RWPE1 (cell line): Measurements from ENCODE around the gene F11.

Experiments used
- CTCF ChIA-PET: fragments of 350-600 bp; sonication (Branson Sonifier 250); formaldehyde crosslinking; extraction: SDS; loops from one replicate; lab custom pipeline; 2021; lab: Yijun Ruan, JAX
- POLR2A ChIA-PET: fragments of 400-600 bp; formaldehyde crosslinking; extraction: SDS; loops from one replicate; lab custom pipeline; 2020; ENCODE audit warnings: antibody characterized with exemption; ENCODE audit not compliant: low non-redundant PET; lab: Yijun Ruan, JAX
- DNase-seq: peaks from one replicate; pipeline ENCODE4 v3.0.0; 2012; ENCODE audit warnings: low spot score
- H3K27ac ChIP-seq: fragments of 450-650 bp; 2 replicates; pipeline ENCODE4 v1.5.1; 2017
- TF ChIP-seq, protein P1 (sequence below): fragments of 450-650 bp; conservative IDR thresholded peaks from 2 replicates; pipeline ENCODE4 v1.5.1; 2017; ENCODE audit warnings: low read depth, mild to moderate bottlenecking

Gene F11

GRCh38 chr4:186227221-186227620, 38.8 kb upstream of the F11 start, which contains the start of gene KLKB1:
Gene KLKB1 (plus strand): TSS chr4:186227507. CDS start chr4:186228196, 689 bp downstream.
- TF ChIP-seq, protein P1, sequence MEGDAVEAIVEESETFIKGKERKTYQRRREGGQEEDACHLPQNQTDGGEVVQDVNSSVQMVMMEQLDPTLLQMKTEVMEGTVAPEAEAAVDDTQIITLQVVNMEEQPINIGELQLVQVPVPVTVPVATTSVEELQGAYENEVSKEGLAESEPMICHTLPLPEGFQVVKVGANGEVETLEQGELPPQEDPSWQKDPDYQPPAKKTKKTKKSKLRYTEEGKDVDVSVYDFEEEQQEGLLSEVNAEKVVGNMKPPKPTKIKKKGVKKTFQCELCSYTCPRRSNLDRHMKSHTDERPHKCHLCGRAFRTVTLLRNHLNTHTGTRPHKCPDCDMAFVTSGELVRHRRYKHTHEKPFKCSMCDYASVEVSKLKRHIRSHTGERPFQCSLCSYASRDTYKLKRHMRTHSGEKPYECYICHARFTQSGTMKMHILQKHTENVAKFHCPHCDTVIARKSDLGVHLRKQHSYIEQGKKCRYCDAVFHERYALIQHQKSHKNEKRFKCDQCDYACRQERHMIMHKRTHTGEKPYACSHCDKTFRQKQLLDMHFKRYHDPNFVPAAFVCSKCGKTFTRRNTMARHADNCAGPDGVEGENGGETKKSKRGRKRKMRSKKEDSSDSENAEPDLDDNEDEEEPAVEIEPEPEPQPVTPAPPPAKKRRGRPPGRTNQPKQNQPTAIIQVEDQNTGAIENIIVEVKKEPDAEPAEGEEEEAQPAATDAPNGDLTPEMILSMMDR = no peak
- DNase-seq = no peak
- ChIA-PET CTCF (interaction anchor here (0.6 kb wide), 1 partner anchor 315 kb away, joined by 4 read pairs; no protein-coding TSS in a partner anchor), POLR2A (no interaction called here)
- H3K27ac ChIP-seq = no peak within 1 kb of the TSS

- CTCF ChIA-PET = interaction anchor here (0.6 kb wide), 1 partner anchor 315 kb away, joined by 4 read pairs; no protein-coding TSS in a partner anchor
- no peak overlapping the region for H3K27ac ChIP-seq
- TF ChIP-seq, protein P1 = no peak
- no peak for DNase-seq
- POLR2A ChIA-PET = no interaction called here
Observed at GRCh38 chr4:186227744-186228513, 38.1 kb upstream of the F11 start.

DNA sequence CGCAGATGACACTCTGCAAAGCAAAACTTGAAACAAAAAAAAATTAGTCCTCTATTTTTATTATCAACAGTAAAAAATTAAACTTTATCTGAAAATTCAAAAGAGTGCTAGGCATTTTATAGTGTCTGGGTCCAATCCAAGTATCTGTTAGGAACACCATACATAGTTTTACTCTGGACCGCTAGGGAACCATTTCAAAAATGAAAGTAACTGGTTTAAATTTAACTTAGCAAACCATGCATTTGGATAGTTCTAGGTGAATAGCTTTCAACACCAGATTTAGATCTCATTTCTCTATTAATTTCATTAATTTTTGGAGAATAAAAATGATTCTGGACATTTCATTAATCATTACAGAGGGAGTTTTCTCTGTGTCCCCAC, 37.5 kb upstream of the F11 start:
- no peak for DNase-seq
- no peak overlapping the region for H3K27ac ChIP-seq
- POLR2A ChIA-PET = no interaction called here
- TF ChIP-seq, protein P1 = no peak
- CTCF ChIA-PET = no interaction called here

- no peak overlapping the region for H3K27ac ChIP-seq
- CTCF ChIA-PET = interaction anchor here (0.7 kb wide), 1 partner anchor 1484 kb away, joined by 3 read pairs; no protein-coding TSS in a partner anchor
- POLR2A ChIA-PET = no interaction called here
- TF ChIP-seq, protein P1 = no peak
- DNase-seq = no peak
Observed at GRCh38 chr4:186234367-186234766, 31.6 kb upstream of the F11 start.

- DNase-seq = no peak
Observed at GRCh38 chr4:186236126-186236525, 29.9 kb upstream of the F11 start.

DNA sequence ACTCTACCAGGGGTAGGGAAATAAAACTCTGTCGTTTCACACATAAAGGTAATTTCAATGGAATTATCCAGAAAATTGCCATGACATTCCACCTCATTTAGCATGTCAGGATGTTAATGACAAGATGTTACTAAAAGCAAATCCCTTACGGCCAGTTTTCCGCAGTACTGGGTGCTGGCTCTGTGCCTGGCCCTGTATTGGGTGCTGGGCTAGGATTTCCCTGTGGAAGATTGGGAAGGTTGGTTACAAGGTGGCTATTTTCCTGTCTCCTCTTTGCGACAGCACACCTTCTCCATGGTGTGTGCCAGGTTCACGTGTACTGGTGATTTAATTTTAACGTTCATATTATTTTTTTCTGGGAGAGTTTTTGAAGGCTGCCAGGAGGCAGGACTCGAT, 25.5 kb upstream of the F11 start:
- CTCF ChIA-PET = no interaction called here
- POLR2A ChIA-PET = no interaction called here
- TF ChIP-seq, protein P1 = no peak
- no peak for DNase-seq
- no peak overlapping the region for H3K27ac ChIP-seq

More at GRCh38 chr4:186236126-186236525, 29.9 kb upstream of the F11 start:
- no peak overlapping the region for H3K27ac ChIP-seq
- POLR2A ChIA-PET = no interaction called here
- CTCF ChIA-PET = no interaction called here
- TF ChIP-seq, protein P1 = no peak
